ENCODE data around the gene FHOD3.

Gene FHOD3

GRCh38 chr18:36592282-36592681 lies 294.8 kb downstream of the FHOD3 start:
- DNase-seq (ENCODE audit: low read depth in 3 of 3): no peak

- DNase-seq (ENCODE audit: low read depth in 3 of 3): no peak
These were observed 295.5 kb downstream of the FHOD3 start for GRCh38 chr18:36593001-36593400.

DNA sequence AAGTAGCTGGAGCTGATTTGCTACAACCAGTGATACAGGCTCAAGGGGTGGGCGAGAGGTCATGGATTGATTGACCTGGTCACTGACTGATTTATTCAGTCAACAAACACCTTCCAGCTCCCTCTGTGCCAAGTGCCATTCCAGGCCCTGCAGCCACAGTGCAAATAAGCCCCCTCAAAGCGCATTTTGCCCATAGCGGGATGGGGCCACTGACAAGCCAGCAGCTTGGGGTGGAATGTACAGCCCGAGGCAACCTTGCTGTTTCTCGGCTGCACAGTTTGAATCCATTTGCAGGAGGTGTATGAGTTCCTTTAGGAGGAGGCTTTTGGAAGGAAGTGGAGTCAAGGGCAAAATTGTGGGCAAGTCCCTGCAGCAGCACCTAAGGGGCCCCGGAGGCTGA lies 296.1 kb downstream of the FHOD3 start:
- no peak for DNase-seq (ENCODE audit: low read depth in 3 of 3)

DNA sequence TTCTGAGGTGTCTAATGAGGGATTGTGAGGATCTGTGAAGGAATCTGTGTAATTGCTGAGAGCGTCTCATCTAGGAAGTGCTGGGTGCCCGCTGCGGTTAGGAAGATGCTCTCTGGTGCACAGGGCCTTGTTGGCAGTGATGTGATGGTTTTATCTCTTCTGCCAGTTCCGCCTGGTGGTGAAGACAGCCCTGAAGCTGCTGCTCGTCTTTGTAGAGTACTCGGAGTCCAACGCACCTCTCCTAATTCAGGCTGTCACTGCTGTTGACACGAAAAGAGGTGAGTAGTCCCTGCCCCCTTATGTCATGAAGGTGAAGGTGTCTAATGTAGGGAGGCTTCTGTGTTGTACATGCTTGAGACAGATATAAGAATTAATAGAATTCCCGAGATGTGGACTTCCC lies 297.1 kb downstream of the FHOD3 start:
- DNase-seq (ENCODE audit: low read depth in 3 of 3): no peak

GRCh38 chr18:36595046-36595817 lies 297.7 kb downstream of the FHOD3 start:
- no peak for DNase-seq (ENCODE audit: low read depth in 3 of 3)

DNA sequence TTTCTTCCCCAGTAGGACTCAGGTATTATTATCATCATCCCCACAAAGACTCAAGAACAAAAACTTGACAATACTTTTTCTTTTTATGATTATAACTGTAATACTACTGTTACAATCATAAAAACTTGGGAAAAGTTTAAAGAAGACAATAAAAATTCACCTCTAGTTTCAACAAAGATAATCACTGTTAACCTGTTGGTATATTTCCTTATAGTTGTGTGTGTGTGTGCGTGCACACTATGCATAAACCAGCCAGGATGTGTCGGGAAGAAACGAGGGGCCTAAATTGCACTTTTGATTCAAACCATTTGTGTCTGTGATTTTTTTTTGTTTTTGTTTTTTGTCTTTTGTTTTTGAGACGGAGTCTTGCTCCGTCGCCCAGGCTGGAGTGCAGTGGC lies 298.3 kb downstream of the FHOD3 start:
- DNase-seq (ENCODE audit: low read depth in 3 of 3): no peak

DNA sequence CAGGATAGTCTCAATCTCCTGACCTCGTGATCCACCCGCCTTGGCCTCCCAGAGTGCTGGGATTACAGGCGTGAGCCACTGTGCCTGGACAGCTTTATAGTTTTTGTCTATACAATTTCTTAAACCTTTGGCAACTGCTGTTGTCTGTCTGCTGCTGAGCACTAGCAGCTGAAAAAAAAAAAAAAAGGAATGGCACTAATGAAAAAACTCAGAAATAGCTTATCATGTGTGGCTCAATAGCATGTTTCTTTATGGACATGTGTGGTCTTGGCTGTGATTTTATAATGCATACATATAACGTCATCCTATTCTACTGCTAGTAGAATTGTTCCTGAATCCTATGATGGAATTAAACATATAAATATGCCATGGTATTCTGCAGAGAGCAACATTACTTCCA lies 300.1 kb downstream of the FHOD3 start:
- DNase-seq (ENCODE audit: low read depth in 3 of 3): no peak

- no peak for DNase-seq (ENCODE audit: low read depth in 3 of 3)
These were observed 303.0 kb downstream of the FHOD3 start for GRCh38 chr18:36600548-36600947.

DNA sequence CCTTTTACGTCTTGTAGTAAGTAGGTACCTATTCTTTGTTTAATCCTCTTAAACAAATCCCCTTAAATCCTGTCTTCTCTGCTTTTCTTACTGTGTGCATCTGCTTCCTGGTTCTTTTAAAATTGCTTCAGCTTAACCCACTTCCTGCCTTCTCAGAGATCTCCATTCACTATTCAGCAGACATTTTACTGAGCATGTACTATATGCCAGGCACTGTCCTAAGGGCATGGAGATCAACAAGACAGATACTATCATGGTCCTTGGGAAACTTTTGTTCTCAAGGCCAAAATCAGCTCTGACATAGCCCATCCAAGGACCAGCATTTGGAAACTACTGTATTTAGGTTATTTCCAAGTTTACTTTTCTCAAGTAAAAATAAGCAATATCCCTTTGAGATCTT lies 303.8 kb downstream of the FHOD3 start:
- no peak for DNase-seq (ENCODE audit: low read depth in 3 of 3)

GRCh38 chr18:36602071-36602470 lies 304.6 kb downstream of the FHOD3 start:
- DNase-seq (ENCODE audit: low read depth in 3 of 3): no peak

- DNase-seq (ENCODE audit: low read depth in 3 of 3): no peak
These were observed 305.1 kb downstream of the FHOD3 start for GRCh38 chr18:36602620-36603019.

DNA sequence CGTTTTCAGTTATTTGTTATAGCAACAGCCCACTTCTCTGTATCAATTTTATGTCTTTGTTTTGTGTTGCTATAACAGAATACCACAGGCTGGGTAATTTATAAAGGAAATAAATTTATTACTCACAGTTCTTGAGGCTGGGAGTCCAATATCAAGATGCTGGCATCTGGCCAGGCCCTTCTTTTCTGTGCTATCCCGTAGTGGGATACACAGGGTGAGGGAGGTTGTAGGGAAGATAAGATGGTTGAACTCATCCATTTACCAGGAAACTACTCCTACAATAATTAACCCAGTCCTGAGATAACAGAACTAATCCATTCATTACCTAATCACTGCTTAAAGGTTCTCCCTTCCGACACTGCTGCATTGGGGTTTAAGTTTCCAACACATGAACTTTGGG lies 310.6 kb downstream of the FHOD3 start:
- DNase-seq (ENCODE audit: low read depth in 3 of 3): no peak

DNA sequence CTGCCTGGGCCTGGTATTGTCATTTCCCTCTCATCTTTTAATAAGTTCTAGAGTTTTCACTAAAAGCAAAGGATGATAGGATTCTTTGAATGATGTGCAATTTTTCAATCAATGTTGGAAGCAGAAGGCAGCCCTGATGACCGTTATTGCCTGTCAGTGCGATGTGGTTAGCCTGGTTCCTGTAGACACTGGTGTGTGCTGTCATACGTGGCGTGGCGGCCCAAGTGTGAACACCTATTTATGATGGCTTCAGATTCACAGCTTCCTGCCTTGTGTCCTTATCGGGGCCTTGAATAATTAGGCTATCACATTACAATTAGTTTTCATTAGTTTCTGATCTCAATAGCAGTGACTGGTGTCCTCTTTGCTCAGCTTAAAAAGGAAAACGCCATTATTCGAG lies 312.7 kb downstream of the FHOD3 start:
- no peak for DNase-seq (ENCODE audit: low read depth in 3 of 3)

- no peak for DNase-seq (ENCODE audit: low read depth in 3 of 3)
These were observed 313.1 kb downstream of the FHOD3 start for GRCh38 chr18:36610661-36611060.

- DNase-seq (ENCODE audit: low read depth in 3 of 3): no peak
These were observed 315.6 kb downstream of the FHOD3 start for GRCh38 chr18:36613069-36613468.

- no peak for DNase-seq (ENCODE audit: low read depth in 3 of 3)
These were observed 316.3 kb downstream of the FHOD3 start for GRCh38 chr18:36613810-36614209.

DNA sequence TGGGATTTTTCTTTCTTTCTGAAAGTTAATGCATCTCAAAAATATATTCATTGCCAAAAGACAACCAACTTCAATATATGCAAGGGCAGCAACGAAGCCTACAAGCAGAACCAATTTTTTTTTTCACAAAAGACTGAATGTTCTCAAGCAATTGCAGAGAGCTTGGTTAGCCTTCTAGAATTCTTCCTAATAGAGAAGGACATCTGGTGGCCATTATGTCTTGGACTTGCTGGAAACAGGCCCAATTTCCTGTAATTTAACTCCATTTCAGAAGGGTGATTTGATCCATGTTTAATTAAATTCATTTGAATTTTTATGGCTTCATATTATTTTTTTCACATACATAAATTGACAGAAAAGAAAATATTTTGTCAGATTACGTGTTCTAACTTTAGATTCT lies 323.3 kb downstream of the FHOD3 start:
- DNase-seq (ENCODE audit: low read depth in 3 of 3): no peak

DNA sequence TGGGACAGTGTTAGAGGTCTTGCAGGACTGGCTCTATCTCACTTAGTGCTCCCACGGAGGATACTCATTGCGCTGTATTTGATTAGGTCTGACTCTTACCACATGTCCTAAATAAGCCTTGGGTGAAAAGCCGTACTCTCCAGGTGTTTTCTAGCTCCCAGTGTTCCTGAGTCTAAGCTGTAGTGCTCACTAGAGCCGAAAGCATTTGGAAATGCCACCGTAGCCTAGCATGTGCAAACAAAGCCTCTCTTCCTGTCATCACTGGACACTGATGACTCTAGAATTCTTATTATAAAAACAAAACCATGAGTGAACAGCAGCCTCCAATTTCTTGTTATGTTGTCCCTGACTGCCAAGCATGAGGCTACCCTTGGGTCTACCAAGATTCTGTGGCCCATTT lies 325.1 kb downstream of the FHOD3 start:
- no peak for DNase-seq (ENCODE audit: low read depth in 3 of 3)

DNA sequence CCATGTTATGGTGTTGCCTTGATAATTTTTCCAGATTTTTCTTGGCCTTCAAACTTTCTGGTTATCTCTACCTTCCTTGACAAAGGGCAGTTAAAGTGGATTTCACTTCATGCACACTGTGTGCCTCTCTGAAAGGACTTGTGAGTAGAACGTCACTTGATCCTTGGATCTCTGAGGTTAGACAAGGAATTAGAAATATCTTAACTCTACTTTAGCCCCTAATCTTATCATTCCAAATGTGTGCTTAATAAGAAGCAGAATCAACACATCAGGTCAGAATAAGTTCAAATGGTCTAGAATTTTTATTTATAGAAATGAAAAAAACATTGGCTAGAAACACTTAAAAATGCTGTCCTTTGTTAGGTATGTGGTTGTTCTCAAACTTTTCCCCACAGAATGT lies 325.6 kb downstream of the FHOD3 start:
- DNase-seq (ENCODE audit: low read depth in 3 of 3): no peak

- no peak for DNase-seq (ENCODE audit: low read depth in 3 of 3)
These were observed 326.2 kb downstream of the FHOD3 start for GRCh38 chr18:36623681-36624190.

GRCh38 chr18:36624451-36625167 lies 327.1 kb downstream of the FHOD3 start:
- DNase-seq (ENCODE audit: low read depth in 3 of 3): no peak

- no peak for DNase-seq (ENCODE audit: low read depth in 3 of 3)
These were observed 327.9 kb downstream of the FHOD3 start for GRCh38 chr18:36625386-36625785.

DNA sequence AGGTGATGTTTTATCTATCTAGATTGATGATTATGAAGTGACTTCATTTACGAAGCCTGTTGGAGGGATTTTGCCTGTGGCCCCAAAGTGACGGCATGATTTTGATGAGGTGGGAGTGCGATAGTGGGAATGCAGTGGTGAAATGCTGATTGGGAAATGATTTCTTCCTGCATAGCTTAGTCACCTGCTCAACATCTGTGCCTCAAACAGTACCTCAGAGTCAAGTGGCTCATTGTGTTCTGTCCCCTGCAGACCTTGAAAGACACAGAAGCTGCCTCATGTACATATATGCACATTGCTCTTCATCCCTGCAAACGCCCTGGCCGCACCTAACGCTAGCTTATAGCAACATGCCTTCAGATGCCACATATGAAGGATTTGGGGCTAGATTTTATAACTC lies 330.1 kb downstream of the FHOD3 start:
- no peak for DNase-seq (ENCODE audit: low read depth in 3 of 3)
